ENCODE measurements around the gene NDUFAF3. TPM values are rescaled to one million over a fixed set of nuclear protein-coding genes. Genes with fewer than 3 reads are reported as not detected.

The NDUFAF3 gene
- total RNA-seq, 1 donor from 2014 or later: 61.4 TPM

DNA sequence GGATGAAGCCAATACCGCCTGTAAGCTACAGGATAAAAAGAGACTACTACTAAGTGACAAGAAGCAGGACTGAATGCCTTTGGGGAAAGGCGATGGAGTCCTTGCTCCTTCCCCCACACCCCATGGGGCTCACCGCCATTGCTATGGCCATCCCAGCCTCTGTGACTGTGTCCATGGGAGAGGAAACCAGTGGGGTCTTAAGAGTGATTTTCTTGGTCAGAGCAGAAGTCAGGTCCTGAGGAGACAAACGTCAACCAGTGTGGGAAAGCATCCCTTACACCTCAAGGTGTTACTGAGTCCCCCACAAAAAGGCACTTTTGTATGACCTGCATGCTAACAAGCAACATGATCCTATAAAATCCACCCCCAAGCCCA lies 6.4 kb downstream of the NDUFAF3 start:
- peaks cover 20% of the 10 kb centered on the region for H3K36me3 Mint-ChIP-seq
- no peaks in the 10 kb centered on the region for H3K27me3 Mint-ChIP-seq (ENCODE audit: low read depth)
- peak overlapping the region; percentile 91 for H3K4me3 Mint-ChIP-seq
- H3K27ac Mint-ChIP-seq: peak overlapping the region; percentile 97
- no peaks in the 10 kb centered on the region for H3K9me3 Mint-ChIP-seq
- H3K4me1 Mint-ChIP-seq: peaks cover 20% of the 10 kb centered on the region
- TF ChIP-seq, protein P1, sequence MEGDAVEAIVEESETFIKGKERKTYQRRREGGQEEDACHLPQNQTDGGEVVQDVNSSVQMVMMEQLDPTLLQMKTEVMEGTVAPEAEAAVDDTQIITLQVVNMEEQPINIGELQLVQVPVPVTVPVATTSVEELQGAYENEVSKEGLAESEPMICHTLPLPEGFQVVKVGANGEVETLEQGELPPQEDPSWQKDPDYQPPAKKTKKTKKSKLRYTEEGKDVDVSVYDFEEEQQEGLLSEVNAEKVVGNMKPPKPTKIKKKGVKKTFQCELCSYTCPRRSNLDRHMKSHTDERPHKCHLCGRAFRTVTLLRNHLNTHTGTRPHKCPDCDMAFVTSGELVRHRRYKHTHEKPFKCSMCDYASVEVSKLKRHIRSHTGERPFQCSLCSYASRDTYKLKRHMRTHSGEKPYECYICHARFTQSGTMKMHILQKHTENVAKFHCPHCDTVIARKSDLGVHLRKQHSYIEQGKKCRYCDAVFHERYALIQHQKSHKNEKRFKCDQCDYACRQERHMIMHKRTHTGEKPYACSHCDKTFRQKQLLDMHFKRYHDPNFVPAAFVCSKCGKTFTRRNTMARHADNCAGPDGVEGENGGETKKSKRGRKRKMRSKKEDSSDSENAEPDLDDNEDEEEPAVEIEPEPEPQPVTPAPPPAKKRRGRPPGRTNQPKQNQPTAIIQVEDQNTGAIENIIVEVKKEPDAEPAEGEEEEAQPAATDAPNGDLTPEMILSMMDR (IDR thresholded peaks at IDR 0.05; ENCODE audit: unreplicated experiment): no peak
- no peak for DNase-seq (ENCODE audit: low spot score in 2 of 2, unreplicated experiment in 2 of 2)

DNA sequence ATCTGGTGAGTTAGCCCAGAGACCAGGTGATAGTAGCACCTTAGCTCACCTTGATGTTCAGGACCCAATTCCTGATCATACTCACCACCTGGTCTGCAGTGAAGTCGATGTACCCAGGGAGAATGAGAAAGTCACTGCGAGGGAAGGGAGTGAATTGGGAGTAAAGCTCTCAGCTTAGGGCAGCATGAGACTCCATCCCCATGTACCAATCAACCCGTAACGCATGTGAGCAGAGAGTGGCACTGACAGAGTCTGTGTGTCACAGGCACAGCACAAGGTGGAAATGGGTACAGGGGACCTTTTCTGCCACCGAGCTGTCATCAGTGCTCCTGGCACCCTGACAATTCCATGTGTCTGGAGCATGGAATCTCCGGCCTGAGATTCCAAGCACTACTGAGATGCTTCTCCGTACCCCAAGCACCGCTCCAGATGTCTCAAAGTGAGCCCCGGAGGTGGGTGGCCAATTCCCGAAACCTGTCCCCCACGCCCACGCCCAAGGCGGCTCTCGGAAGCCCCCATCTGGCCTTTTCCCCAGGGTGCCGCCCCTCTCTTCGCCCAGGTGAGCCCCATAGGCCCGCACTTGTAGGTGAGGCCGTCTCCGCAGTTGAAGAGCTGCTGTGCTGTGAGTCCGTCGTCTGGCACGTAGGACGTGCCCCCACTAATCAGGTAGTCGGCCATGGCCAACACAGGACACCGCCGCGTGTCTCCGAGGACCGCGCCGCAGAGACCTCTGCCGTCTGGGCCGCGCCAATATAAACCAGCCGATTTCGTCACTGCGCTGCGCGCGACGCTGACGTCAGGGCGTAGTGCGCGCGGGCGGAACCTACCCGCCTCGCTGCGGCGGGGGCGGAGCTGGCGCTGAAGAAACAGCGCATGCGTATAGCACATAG lies 7.0 kb downstream of the NDUFAF3 start, which contains the start of gene IMPDH2:
Gene IMPDH2 (minus strand): TSS at position 726 of the 890 bp plus-strand sequence. CDS start 48 bp downstream, at position 678.
- H3K4me1 Mint-ChIP-seq: peaks cover 19% of the 10 kb centered on the region
- no peaks in the 10 kb centered on the region for H3K9me3 Mint-ChIP-seq
- TF ChIP-seq, protein P1 (IDR thresholded peaks at IDR 0.05; ENCODE audit: unreplicated experiment): no peak
- H3K27me3 Mint-ChIP-seq (ENCODE audit: low read depth): no peaks in the 10 kb centered on the region
- H3K36me3 Mint-ChIP-seq: peaks cover 19% of the 10 kb centered on the region
- H3K4me3 Mint-ChIP-seq: peak within 1 kb of the TSS; percentile 91
- DNase-seq (ENCODE audit: low spot score in 2 of 2, unreplicated experiment in 2 of 2): peak; percentile 86 to 93
- H3K27ac Mint-ChIP-seq: peak within 1 kb of the TSS; percentile 97

DNA sequence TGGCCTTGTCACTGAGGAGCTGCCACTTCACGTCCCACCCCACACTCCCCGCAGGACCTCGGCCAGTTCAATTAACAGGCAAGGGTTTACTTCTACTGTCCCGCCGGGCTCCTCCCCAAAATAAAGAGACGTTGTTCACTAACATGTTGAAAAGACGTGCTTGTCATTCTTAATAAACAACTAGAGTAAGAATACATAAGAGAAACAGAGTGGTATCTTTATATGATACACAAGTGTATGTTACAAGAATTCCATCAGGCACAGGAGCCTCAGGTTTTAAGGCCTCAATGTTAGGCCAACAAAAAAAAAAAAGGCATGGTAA lies 7.6 kb downstream of the NDUFAF3 start:
- Mint-ChIP-seq H3K36me3 (peaks cover 20% of the 10 kb centered on the region), H3K27ac (peak overlapping the region; percentile 97), H3K27me3 (ENCODE audit: low read depth) (no peaks in the 10 kb centered on the region), H3K9me3 (no peaks in the 10 kb centered on the region), H3K4me1 (peaks cover 19% of the 10 kb centered on the region), H3K4me3 (peak overlapping the region; percentile 91)
- TF ChIP-seq, protein P1 (IDR thresholded peaks at IDR 0.05; ENCODE audit: unreplicated experiment): no peak
- DNase-seq (ENCODE audit: low spot score in 2 of 2, unreplicated experiment in 2 of 2): no peak

DNA sequence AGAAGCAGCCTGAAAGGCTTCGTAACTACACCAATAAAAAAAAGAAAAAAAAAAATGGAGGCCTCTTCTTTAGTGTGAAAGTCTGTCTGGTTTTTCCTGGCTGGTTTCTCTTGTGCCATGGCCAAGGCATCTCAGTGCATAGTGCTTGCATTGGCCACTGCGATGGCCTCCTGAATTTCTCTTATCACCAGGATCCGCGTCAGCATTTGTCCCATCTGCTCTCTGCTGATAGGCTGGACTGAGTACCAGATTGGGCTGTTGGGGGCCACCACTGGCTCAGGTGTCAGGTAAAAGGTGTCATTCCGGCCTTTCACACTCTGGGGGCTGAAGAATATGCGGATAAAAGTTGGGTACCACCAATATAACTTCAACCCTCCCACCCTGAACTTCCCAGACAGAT lies 8.4 kb downstream of the NDUFAF3 start:
- Mint-ChIP-seq H3K9me3 (no peaks in the 10 kb centered on the region), H3K27ac (peak overlapping the region; percentile 50), H3K4me1 (peaks cover 19% of the 10 kb centered on the region), H3K27me3 (ENCODE audit: low read depth) (no peaks in the 10 kb centered on the region), H3K36me3 (peaks cover 25% of the 10 kb centered on the region), H3K4me3 (no peak overlapping the region)
- TF ChIP-seq, protein P1 (IDR thresholded peaks at IDR 0.05; ENCODE audit: unreplicated experiment): no peak
- no peak for DNase-seq (ENCODE audit: low spot score in 2 of 2, unreplicated experiment in 2 of 2)

DNA sequence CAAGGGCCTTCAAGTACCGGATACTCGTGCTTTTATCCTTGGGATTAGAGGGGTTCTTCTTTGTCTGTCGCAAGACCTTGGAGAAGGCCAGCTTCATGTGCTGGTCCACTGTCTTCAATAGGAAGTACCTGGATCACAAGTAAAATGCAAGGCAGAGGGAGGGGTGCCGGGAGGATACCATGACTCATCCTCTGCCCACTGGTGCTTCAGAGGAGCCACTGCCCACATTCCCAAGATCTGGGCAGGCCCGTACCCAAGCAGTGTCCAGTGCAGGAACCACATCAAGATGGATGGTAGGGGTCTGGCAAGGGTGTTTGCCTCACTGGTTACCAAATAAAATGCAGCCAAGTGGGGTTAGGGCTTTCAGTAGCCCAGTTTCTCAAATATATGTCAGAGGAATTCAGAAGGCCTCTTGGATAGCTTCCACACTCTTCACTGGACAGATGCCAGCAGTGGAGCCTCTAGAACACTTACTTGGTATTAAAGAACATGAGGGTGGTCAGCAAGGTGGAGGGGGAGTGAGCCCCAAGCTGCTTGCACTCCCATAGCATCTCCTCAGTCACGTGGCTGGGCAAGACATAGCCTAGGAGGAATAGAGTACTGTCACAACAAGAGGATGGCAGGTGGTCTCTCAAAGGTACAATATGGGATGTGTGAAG lies 10.9 kb downstream of the NDUFAF3 start:
- TF ChIP-seq, protein P1 (IDR thresholded peaks at IDR 0.05; ENCODE audit: unreplicated experiment): no peak
- no peak overlapping the region for H3K27ac Mint-ChIP-seq
- H3K9me3 Mint-ChIP-seq: no peaks in the 10 kb centered on the region
- no peaks in the 10 kb centered on the region for H3K27me3 Mint-ChIP-seq (ENCODE audit: low read depth)
- H3K36me3 Mint-ChIP-seq: peaks cover 21% of the 10 kb centered on the region
- no peak for DNase-seq (ENCODE audit: low spot score in 2 of 2, unreplicated experiment in 2 of 2)
- peaks cover 16% of the 10 kb centered on the region for H3K4me1 Mint-ChIP-seq
- no peak overlapping the region for H3K4me3 Mint-ChIP-seq

Measured in mesothelial cell of epicardium (in vitro differentiated cells).